HG02642 (cell line): ENCODE data around the gene MAP3K21.

Experiments
- ATAC-seq: cut with Tn5 transposase; IDR thresholded peaks from one replicate; pipeline ENCODE4 v1.9.1; 2021; ENCODE audit warnings: mild to moderate bottlenecking; ENCODE audit not compliant: unreplicated experiment, poor library complexity

Gene MAP3K21

DNA sequence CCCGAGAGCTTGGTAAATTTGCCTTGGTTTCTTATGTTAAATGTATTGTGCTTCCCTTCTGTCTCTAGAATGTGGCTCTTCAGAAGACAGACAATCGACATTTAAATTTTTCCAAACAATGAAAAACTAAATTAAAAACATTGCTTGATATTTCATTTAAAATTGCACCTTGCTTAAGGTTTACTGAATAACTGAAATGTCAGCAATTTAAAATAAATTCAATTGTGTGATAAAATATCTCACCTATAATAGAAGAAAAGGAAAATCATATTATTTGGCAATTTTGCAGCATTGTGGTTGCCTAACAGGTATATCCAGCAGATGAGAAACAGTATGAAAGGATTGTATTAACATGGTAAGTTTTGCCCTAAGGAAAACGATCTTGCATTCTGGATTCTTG is 56.5 kb downstream of the MAP3K21 start:
- no peak for ATAC-seq

DNA sequence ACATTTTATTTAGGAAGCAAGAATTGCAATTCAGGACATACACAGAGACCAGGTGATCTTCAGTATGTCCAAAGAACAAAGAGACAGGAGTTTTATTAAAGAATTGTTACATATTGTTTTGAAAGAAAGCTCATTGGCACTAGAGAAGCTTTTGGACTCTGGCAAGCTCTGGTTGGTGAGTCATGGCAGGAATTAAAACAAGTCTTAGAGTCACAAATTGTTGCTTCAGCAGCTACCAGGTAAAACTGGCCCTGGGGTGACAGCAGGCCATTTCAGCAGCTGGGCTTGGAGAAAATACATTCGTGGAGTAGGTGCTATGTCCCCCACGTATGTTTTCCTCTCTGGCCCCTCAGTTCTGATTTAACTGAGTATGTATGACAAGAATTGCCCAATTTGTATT is 58.8 kb downstream of the MAP3K21 start:
- ATAC-seq = no peak

DNA sequence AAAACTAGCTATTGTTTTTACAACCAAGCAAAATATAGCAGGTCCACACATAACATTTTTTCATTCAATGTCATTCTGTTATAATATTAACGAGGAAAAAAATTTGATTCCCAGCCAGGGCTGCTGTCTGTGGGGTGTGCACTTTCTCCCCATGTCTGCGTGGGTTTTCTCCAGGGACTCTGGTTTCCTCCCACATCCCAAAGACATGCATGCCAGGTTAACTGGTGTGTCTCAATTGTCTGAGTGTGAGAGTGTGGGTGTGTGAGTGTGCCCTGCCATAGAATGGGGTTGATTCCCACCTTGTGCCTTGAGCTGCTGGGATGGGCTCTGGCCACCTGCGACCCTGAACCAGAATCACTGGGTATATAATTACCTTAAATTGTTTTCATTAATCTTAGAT is 60.1 kb downstream of the MAP3K21 start:
- no peak for ATAC-seq

DNA sequence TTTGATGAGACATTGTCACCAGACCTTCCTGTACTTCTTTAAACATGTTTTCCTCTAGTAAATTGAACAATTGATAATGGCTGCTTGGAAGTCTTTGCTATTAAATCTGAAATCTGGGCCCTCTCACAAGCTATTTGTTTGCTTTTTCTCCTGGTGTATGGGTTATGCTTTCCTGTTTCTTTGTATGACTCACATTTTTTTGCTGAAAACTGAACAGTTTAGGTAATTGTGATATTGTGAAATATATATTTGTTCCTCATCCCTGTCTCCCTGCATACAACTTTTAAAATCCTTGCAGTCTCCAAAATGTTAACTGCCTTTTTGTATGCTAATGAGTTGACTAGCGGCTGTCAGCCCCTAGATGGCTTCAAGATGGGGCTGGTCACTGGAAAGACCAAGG is 61.6 kb downstream of the MAP3K21 start:
- ATAC-seq = no peak

DNA sequence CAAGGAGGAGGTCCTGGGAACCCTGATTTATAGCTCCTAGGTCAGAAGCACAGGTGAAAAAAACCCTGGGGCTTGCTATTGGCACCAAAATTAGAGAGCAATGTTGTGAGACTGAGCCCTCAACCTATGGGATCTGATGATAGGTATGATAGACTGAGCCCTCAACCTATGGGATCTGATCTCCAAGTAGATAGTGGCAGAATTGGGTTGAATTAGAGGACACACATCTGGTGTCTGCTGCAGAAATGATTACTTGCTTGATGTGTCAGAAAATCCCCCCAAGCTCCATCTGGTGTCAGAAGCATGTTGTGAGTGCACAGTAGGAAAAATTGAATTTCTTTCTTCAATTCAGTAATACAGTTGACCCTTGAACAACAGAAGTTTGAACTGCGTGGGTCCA is 62.4 kb downstream of the MAP3K21 start:
- ATAC-seq = no peak

DNA sequence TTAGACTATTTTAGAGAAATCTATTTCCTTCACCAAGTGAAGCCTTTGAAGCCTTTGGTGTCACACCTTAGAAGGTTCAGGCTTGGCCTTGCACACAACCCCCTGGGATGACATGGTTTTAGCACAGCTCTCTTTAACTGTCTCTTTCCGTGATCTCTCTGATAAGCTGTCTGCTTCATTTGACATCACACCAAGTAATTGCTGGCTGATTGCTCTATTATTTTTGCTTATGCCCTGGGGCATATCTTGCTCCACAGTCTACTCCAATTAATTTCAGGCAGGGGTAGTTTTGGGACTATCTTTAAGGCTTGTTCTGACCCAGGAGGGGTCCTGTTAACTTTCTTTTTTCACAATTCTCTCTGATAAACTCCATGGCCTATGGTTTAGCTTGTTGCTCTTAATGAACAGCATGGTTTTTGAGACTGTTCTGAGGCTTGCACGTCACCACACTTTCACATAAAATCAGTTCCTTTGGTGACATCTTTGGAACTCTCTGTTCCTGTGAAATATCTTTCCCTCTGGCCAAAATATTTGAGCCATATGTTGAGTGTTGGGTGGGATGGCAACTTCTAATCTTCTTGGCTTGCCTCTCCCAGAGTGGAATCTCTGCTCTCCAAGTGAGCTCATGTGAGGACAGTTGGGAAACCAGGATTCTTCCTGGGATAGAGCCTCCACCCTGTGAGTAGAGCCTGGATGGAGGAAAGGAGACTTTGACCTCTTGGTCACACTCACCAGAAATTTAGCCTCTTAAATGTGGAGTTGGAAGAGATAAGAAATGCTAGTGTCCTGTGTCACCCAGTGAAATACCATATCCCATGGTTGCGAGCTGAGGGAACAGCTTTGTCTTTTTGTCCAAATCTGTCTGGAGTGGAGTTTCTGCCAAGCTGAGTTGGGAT is 63.6 kb downstream of the MAP3K21 start:
- ATAC-seq = no peak

DNA sequence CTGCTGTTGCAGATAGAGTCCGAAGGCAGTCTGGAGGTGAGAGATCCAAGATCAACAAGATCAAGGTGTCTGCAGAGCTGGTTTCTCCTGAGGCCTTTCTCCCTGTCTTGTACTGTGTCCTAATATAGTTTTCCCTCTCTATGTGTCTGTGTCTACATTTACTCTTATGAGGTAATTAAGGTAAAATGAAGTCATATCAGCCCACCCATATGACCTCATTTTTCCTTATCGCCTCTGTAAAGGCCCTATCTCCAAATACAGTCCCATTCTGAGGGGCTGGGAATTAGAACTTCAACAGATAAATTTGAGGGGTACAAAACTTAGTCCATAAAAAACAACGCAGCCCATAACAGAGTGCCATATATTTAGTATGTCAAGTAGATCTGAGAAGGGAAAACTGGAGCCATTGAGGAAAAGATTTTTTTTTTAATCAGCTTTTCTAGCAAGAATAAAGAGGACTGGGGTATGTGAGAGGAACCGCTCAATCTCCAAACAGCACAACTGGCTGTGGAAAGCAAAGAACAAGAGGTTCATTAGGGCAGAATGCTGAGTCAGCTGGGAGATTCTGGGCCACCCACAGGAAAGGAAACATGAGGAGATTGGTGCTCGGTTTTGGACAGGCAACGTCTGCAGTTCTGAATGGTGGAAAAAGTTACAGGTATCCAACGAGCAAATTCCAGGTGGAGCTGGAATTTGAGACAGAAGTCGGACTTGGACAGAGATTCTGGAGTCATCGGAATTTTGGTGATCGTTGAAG is 65.7 kb downstream of the MAP3K21 start:
- ATAC-seq = no peak

DNA sequence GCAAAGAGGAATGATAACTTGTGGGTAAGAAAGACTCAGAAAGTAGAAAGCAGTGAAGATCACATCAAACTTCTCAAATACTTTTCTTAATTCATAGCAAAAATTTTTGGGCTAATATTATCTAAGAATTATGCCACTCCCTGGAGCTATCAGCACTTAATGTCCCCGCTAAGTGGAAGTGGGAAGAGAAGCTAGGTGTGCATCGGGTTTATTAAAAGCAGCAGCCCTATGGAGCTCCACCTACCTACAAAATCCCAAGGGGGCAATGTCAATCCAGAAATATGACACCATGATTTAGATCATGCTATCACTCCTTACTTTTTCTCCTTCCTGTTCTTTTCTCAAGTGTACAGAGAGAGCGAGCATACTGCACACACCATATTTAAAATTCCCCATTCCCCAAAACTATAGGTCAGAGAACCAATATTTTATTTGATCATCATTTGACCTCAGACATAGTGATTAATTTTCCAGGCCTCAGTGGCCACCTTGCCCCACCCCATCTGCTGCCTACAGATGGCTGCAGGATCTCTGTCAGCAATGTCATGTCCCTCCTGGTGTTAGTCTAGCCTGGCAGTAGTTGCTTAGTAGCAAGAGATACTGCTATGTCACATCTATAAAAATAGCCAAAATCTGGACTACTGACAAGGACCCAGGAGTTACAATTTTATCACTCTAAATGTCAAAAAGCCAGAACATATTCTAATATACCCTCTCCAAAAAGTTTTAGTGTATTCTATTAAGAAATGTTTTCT is 66.6 kb downstream of the MAP3K21 start:
- ATAC-seq = no peak

DNA sequence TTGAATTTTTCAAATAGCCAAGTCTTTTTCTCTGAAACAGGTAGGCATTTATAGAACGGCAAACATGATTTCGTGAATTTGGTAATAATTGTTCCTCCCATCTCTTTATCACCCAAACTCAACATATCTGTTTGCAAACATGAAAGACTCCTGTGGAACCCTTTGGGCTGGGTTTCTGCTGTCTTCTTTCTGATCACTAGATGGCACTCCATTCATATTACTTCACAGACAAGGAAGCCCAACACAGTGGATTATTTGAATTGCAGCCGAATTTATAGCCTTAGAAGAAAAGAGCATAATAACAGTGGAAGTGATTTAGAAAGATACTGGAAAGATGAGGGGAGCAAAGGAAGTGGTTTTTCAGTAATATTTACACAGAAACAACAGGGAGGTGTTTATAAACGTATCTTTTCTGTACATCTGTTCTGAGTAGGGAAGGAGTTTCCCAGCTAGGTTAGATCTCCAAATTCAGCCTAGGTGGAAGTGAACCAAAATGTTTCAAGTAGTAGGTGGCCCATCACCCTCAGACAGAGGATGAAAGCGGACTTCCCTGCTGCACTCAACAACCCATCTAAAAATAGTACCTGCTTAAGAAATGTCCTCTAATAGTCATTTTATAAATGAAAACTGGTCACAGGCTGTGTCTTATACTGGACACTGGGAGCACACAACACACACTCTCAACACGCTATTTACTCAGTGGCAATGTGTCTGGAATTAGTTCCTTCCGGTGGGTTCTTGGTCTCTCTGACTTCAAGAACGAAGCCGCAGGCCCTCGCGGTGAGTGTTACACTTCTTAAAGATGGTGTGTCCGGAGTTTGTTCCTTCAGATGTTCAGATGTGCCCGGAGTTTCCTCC is 67.6 kb downstream of the MAP3K21 start:
- ATAC-seq = peak; percentile 79

DNA sequence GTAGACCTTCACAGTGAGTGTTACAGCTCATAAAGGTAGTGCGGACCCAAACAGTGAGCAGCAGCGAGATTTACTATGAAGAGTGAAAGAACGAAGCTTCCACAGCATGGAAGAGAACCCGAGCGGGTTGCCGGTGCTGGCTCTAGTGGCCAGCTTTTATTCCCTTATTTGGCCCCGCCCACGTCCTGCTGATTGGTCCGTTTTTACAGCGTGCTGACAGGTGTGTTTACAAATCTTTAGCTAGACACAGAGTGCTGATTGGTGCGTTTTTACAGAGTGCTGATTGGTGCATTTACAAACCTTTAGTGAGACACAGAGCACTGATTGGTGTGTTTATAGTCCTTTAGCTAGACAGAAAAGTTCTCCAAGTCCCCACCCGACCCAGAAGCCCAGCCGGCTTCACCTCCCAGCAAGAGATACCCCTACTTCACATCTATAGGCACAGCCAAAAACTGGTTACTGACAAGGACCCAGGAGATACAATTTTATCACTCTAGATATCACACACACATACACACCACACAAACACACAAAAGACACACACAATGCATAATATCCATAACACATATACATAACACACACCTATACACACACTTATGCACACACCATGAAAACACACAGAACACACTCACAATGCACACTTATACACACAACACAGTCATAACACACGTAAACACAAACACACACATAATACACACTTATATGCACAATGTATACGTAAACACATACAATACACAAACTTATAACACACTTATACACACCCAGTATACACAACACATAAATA is 68.5 kb downstream of the MAP3K21 start:
- no peak for ATAC-seq

DNA sequence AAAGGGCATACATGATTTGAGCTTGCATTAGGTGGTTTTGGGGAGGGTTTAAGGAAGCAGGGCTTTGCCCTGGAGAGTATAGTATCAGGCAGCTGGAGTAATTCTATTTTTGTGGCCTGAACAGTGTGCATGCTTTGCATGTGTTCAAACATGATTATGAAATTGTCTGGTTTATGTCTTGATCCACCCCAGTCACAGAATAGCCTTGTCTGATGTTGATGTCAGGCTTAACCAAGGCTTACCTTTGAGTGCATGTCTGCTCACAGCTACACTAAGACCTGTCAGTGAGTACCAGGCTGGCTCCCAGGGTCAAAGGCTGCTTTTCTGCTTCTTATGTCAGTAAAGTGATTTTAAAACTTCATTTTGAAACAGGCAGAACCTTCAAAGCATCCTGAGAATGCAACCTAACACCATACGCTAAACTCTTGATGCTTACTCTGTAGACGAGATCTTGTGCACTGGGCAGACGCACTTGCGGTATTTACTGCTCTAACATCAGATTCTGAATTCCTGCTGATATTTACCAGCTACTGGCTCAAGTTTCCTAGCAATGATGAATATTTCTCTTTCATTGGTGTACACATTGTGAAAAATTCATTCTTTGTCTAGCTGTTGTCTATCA is 78.9 kb downstream of the MAP3K21 start:
- no peak for ATAC-seq

DNA sequence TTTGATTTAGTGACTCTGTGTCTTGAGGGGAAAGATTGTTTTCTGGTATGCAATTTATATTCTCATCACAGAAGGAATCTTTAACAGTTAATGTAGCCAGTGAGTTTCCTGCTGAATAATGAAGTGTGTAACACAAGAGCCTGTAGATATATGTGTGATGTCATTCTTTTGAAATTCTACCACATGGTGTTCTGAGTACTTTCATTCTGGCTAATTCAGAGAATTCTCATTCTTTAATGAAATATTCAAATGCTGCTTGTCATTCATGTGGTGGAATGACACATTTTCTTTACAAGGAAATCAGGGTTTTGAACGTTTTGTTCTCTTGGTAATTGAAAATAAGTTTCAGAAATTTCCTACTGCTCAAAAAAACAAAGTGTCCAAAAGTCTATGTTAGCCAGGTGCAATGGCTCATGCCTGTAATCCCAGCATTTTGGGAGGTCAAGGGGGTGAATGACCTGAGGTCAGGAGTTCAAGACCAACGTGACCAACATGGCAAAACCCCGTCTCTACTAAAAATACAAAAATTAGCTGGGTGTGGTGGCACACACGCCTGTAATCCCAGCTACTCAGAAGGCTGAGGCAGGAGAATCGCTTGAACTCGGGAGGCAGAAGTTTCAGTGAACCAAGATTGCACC is 79.6 kb downstream of the MAP3K21 start:
- no peak for ATAC-seq

DNA sequence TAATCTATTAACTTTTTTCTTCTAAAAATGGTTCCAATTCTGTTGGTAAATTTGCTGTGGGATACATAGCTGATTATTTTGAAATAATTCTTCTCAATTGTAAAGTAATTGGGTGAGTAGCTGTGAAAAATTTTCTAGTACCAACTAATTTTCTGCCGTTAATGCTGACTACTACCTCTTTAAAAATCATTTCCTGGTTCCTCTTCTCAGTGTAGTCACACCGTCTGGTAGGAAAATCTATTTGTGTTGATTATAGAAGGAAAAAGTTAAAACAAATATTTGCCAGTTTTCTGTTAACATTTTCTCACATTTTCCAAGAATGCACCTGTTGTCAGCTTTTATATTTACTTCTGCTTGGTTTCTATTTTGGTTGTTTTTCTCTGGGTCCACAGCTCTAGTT is 82.0 kb downstream of the MAP3K21 start:
- no peak for ATAC-seq

DNA sequence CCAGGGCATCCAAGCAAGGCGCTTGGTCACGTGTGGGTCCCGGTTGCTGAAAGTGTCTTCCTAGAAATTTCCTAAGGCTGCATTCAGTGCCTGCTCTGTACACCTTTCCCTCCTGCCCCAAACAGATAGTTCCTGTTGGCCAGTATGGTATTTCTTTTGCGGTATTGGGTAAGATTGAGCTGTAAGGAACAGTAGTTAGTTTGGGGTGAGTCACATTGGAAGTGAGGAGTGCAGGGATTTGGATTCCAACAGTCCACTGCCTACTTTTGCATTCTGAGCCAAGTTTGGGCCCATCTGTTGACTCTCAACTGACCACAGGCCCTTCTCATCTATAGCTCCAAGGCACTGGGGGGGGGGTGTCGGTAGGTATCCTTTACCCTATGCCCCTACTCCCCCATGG is 83.4 kb downstream of the MAP3K21 start:
- ATAC-seq = no peak

DNA sequence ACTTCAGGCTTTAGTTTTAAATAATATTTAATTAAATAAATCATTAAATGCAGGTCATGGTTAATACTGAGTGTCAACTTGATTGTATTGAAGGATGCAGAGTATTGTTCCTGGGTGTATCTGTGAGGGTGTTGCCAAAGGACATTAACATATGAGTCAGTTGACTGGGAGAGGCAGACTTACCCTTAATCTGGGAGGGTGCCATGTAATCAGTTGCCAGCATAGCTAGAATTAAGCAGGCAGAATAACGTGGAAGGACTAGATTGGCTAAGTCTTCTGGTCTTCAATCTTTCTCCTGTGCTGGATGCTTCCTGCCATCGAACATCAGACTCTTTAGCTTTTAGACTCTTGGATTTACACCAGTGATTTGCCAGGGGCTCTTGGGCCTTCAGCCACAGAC is 85.3 kb downstream of the MAP3K21 start:
- no peak for ATAC-seq

DNA sequence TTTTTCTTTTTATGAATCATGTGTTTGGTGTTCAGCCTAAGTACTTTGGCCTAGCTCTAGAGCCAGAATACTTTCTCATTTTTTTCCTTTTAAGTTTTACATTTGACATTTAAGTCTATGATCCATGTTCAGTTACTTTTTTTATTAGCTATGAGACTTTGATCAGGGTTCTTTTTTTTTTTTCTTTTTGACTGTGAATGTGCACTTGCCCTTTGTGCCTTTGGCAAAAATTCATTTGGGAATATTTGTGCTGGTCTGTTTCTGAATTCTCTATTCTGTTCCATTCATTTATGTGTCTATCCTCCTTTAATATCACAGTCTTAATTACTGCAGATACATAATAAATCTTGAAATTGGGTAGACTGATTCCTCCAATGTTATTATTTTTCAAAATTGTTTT is 93.8 kb downstream of the MAP3K21 start:
- no peak for ATAC-seq

DNA sequence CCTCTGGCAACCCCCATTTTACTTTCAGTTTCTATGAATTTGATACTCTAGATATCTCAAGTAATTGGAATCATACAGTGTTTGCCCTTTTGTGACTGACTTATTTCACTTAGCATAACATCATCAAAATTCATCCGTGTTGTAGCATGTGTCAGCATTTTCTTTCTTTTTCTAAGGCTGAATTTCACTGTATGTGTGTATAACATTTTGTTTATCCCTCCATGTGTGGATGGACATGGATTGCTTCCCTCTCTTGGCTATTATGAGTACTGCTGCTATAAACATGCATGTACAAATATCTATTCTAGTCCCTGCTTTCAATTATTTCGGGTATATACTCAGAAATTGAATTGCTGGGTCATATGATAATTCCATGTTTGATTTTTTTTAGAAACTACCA is 97.3 kb downstream of the MAP3K21 start:
- no peak for ATAC-seq

DNA sequence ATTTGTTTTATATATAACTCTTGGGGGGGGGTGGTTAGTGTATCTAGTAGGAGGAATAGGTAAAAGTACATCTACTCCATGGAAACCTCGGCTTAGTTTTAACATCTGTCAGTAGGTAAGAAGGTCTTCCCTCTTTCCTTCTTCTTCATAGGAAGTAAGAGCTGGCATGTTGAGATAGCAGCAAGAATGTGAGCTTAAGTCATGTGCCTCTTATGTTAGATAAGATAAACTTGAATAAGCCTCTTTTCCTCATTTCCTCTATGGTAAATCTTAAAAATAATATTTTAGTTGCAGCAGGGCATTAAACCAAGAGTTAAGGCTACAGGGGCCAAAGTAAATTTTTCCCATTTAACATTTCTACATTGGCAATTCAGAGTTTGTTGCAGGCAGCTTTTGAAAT is 100.4 kb downstream of the MAP3K21 start:
- no peak for ATAC-seq
